Skeletal muscle satellite cell (primary cell): ENCODE measurements around the gene SMCHD1. TPM values are rescaled to one million over a fixed set of nuclear protein-coding genes. Genes with fewer than 3 reads are reported as not detected.

Source experiments
- H3K27me3 ChIP-seq: 2 replicates; pipeline ENCODE4 v1.7.0; 2013; ENCODE audit warnings: low read length; ENCODE audit not compliant: control insufficient read depth, insufficient read depth
- H3K36me3 ChIP-seq: 2 replicates; pipeline ENCODE4 v1.7.0; 2013; ENCODE audit warnings: mild to moderate bottlenecking, control low read depth, low read length; ENCODE audit not compliant: insufficient read depth
- H3K4me1 ChIP-seq: 2 replicates; pipeline ENCODE4 v1.7.0; 2013; ENCODE audit warnings: low read length; ENCODE audit not compliant: control insufficient read depth, insufficient read depth
- H3K4me2 ChIP-seq: 2 replicates; pipeline ENCODE4 v1.7.0; 2013; ENCODE audit warnings: mild to moderate bottlenecking, low read length
- H3K4me3 ChIP-seq: 2 replicates; pipeline ENCODE4 v1.7.0; 2013; ENCODE audit warnings: low read length
- H3K9ac ChIP-seq: 2 replicates; pipeline ENCODE4 v1.7.0; 2013; ENCODE audit warnings: mild to moderate bottlenecking, low read depth, low read length, moderate library complexity
- H3K9me3 ChIP-seq: replicated peaks from 2 replicates; pipeline ENCODE4 v1.7.0; 2013; ENCODE audit warnings: mild to moderate bottlenecking, control low read depth, low read length
- total RNA-seq: library from RNA; depleted of rRNA; stranded (reverse); fragments of >200 nt; gene quantifications from 2 replicates; pipeline ENCODE4 v1.2.3, GENCODE V29; 2012; rRNA removed

SMCHD1 gene
- 43.5 and 49.2 TPM in 2 replicates for total RNA-seq

DNA sequence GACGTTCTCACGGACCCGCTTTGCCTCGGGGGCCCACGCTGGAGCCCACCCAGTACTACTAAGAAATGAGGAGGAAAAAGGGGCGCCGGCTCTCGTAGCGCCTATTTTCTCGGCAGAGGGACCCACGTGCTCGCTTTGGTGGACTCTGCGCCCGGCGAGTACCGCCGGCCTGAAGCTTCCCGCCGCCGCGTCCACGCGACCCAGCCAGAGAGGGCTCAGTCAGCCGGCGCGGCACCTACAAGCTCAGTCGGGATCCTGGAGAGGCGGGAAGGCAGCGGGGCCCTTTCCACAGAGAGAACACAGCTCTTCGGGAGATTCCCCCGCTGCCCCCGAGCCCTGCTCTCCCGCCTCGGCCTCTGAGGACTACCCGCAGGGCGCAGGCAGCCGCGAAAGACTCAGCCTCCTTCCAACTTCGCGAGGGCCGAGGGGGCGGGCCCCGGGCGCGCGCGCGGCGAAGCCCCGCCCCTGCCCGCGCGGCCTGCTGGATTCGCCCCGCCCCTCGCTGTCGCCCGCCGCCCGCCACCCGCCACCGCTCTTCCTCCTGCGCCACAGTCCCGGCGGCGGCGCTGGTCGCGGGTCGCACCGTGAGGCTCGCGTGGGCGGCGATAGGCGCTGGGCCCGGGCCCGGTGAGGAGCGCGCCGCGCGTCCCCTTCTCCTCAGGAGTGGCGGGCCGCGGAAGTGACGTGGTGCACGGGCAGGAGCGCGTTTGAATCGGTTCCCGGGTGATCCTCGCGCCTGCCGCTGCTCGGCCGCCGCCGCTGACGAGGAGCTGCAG, at the start of gene SMCHD1:
TSS of gene SMCHD1 (plus strand) at position 549 of the 776 bp plus-strand sequence. CDS start 350 bp downstream, outside the sequence.
- peak within 1 kb of the TSS; percentile 87 for H3K4me2 ChIP-seq
- H3K9me3 ChIP-seq, result no peaks in the 10 kb centered on the region
- H3K27me3 ChIP-seq, result no peaks in the 10 kb centered on the region
- peaks cover 27% of the 10 kb centered on the region for H3K4me1 ChIP-seq
- peak within 1 kb of the TSS; percentile 90 for H3K4me3 ChIP-seq
- H3K36me3 ChIP-seq, result peaks cover 3% of the 10 kb centered on the region
- H3K9ac ChIP-seq, result peak within 1 kb of the TSS; percentile 91

DNA sequence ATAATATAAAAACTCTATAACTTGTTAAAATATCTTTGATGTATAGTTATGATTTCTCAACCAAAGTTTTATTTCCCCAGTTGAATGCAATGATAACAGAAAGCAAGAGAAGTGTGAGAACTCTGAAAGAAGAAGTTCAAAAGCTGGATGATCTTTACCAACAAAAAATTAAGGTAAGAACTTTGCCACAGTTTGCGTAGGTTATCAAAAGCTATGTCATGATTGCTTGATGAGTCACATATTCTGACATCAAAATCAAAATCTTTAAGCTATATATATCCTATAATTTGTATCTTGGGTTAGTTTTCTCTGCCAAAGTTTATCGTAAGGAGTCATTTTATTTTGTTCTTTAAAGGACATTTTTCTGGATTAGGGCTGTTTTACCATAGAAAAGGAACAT, 49.2 kb upstream of the SMCHD1 start:
- Histone ChIP-seq H3K27me3 (no peaks in the 10 kb centered on the region), H3K4me2 (peak overlapping the region; percentile 6), H3K9ac (peak overlapping the region; percentile 48), H3K4me1 (peaks cover 5% of the 10 kb centered on the region), H3K9me3 (no peaks in the 10 kb centered on the region), H3K4me3 (no peak overlapping the region), H3K36me3 (peaks cover 16% of the 10 kb centered on the region)

DNA sequence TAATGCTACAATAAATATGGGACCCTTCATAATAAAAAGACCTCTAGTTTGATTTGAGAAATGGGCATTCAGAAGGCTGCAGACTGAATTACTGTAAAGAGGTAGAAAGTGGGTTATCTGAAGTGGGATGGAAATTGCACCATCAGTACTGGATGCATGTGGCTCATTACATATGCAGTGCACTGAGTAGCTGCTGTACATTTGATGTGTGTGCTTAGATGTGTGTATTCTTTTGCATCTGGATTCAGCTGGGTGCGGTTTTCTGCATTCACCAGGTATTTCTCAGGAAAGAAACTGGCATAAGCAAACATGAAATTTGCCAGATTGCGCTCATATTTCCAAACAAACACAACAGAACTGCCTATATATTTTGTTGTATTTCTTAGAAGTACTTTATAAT, 45.9 kb upstream of the SMCHD1 start:
- no peak overlapping the region for H3K4me2 ChIP-seq
- H3K36me3 ChIP-seq, result peaks cover 16% of the 10 kb centered on the region
- peaks cover 5% of the 10 kb centered on the region for H3K4me1 ChIP-seq
- no peaks in the 10 kb centered on the region for H3K9me3 ChIP-seq
- H3K27me3 ChIP-seq, result no peaks in the 10 kb centered on the region
- H3K9ac ChIP-seq, result no peak overlapping the region
- no peak overlapping the region for H3K4me3 ChIP-seq

DNA sequence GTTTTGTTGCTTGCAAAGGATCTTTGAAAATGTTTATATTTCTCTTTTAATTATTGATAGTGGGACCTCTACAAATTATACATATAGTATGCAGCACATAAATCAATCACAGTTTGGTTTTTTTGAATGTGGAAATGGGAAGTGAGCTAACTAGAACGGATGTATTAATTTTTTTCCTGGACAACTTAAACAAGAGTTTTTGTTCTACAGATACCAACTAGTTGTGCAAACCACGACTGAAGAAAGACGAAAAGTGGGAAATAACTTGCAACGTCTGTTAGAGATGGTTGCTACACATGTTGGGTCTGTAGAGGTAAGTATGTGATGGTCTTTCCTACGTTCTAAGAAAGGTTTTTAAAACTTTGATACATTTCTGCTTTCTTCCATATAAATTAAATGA, 45.0 kb upstream of the SMCHD1 start:
- Histone ChIP-seq H3K4me3 (no peak overlapping the region), H3K27me3 (no peaks in the 10 kb centered on the region), H3K4me1 (peaks cover 3% of the 10 kb centered on the region), H3K36me3 (peaks cover 26% of the 10 kb centered on the region), H3K9me3 (no peaks in the 10 kb centered on the region), H3K4me2 (no peak overlapping the region), H3K9ac (no peak overlapping the region)

DNA sequence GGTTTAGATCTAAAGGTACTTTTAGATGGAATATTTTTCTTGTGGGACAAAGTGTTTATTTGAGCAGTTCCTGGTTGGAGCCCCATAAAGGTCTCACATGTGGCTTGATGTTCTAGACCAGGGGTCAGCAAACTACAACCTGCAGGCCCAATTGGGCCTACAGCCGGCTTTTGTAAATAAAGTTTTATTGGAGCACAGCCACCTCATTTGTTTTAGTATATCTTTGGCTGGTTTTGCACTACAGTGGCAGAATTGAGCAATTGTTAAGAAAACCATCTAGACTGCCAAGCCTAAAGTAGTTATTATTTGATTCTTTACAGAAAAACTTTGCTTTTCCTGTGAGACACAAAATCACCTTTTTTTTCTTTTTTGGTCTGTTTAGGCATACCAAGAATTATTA, 42.5 kb upstream of the SMCHD1 start:
- Histone ChIP-seq H3K9me3 (no peaks in the 10 kb centered on the region), H3K36me3 (peaks cover 26% of the 10 kb centered on the region), H3K4me1 (no peaks in the 10 kb centered on the region), H3K4me3 (no peak overlapping the region), H3K9ac (no peak overlapping the region), H3K4me2 (no peak overlapping the region), H3K27me3 (no peaks in the 10 kb centered on the region)

DNA sequence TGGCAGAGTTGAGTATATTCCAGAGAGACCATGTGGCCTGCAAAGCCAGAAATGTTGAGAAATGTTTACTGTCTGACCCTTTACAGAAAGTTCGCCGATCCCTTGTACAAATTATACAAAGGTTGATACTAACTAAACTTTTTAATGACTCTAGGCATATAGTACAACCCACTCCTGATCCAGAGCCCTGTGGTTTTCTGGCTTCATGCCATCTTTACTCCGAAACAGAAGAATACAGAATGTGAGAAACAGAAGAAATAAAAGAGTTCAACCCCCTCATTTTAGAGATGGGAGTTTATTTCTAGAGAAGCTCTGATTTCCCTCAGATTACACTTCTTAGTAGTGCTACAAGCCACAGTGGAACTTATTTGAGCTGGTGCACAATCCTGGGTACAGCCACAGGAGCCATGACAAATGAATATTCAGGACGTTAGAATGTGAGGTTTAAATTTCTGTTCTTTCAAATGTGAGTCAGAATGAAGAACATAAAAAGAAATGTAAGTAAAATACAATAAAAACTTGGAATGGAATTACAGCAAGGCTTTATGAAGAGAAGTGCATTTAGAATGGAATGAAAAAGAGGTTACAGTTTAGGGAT, 38.0 kb upstream of the SMCHD1 start:
- Histone ChIP-seq H3K36me3 (peaks cover 11% of the 10 kb centered on the region), H3K9me3 (no peaks in the 10 kb centered on the region), H3K27me3 (no peaks in the 10 kb centered on the region), H3K9ac (no peak overlapping the region), H3K4me1 (no peaks in the 10 kb centered on the region), H3K4me3 (no peak overlapping the region), H3K4me2 (no peak overlapping the region)

DNA sequence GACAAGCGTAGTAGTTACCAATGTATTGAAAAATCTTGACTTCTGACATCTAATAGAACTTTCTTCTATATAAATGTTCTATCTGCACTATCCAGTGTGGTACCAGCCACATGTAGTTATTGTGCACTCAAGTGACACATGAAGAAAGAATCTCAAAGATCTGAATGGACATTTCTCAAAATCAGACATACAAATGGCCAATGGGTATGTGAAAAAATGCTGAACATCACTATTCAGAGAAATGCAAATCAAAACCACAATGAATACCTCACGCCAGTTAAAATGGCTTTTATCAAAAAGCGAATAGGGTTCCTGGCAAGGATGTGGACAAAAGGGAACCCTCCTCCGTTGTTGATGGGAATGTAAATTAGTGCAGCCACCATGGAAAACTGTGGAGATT, 37.5 kb upstream of the SMCHD1 start:
- Histone ChIP-seq H3K4me3 (no peak overlapping the region), H3K9ac (no peak overlapping the region), H3K36me3 (peaks cover 11% of the 10 kb centered on the region), H3K4me2 (no peak overlapping the region), H3K9me3 (no peaks in the 10 kb centered on the region), H3K4me1 (no peaks in the 10 kb centered on the region), H3K27me3 (no peaks in the 10 kb centered on the region)

DNA sequence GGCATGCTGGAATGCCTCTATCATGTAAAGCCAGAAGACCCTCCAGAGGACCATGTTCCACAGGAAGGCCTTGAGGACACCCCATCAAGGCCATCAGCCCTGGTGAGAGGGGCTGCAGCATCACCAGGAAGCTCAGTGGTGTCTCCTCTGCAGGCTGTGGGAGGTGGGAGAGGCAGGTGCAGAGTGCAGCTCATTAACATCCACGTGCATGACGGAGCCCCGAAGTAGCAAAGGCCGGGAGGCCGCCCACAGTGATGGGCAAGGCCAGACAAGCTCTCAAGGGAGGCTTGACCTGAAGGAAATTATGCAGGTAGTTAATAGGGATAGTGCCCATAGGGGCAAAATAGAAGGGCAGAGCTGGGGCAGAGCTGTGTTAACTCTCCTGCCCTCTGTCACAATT, 30.3 kb upstream of the SMCHD1 start:
- Histone ChIP-seq H3K27me3 (no peaks in the 10 kb centered on the region), H3K9ac (no peak overlapping the region), H3K4me2 (no peak overlapping the region), H3K4me1 (peaks cover 6% of the 10 kb centered on the region), H3K9me3 (no peaks in the 10 kb centered on the region), H3K36me3 (no peaks in the 10 kb centered on the region), H3K4me3 (no peak overlapping the region)

DNA sequence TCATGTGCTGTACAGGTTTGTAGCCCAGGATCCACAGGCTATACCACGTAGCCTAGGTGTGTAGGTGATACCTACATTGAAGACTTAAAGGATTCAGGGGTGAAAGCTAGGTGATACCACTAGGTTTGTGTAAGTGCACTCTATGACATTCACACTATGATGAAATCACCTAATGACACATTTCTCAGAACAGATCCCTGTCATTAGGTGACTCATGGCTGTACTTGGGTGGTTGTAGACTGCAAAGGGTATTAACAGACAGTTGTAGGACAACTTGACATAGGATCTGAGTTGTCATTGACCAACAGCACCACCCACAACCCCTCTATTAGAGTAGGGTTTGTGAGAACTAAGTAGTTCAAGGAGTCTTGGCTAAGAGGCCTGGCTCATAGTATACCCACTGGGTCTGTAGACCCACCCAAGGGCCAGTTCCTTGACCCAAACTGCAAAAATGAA, 27.7 kb upstream of the SMCHD1 start:
- Histone ChIP-seq H3K4me2 (no peak overlapping the region), H3K9me3 (no peaks in the 10 kb centered on the region), H3K4me1 (peaks cover 6% of the 10 kb centered on the region), H3K36me3 (no peaks in the 10 kb centered on the region), H3K9ac (no peak overlapping the region), H3K27me3 (no peaks in the 10 kb centered on the region), H3K4me3 (no peak overlapping the region)

DNA sequence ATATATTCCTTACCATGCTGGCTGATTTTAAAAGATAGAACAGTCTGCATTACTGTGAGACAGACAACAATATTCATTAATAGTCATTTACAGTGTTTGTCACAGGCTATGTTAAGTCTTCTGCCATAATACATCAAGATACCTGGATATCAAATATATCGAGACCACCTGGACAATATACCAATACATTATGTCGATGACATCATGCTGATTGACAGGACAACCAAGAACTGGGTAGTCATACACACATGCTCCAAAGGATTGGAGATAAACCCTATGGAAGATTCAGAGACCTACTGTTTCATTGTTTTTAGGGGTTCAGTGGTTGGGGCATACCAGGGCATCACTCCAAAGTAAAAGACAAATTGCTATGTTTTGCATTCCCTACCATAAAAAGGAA, 26.5 kb upstream of the SMCHD1 start:
- H3K9me3 ChIP-seq, result no peaks in the 10 kb centered on the region

DNA sequence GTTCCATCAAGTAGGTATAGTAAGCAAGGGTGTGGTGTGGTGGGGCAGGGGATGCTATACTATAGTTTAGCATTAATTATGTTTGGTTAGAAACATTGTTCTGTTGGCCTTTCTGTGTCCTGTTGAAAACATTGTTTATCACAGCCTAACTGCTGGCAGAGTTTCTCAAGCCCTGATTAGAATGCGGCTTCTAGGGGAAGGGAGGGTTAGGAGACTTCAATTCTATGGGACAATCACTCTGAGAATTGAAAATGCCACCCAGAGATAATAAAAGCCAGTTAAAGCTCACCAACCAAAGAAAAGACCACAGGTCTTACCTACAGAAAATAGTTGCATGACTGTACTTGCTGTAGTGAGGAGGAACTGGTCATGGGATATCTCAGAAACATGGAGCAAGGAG, 19.9 kb upstream of the SMCHD1 start:
- Histone ChIP-seq H3K4me3 (no peak overlapping the region), H3K4me1 (peaks cover 14% of the 10 kb centered on the region), H3K9ac (no peak overlapping the region), H3K36me3 (no peaks in the 10 kb centered on the region), H3K9me3 (no peaks in the 10 kb centered on the region), H3K27me3 (no peaks in the 10 kb centered on the region), H3K4me2 (no peak overlapping the region)

More for the DNA sequence above, 26.5 kb upstream of the SMCHD1 start:
- H3K27me3 ChIP-seq, result no peaks in the 10 kb centered on the region
- no peaks in the 10 kb centered on the region for H3K36me3 ChIP-seq
- H3K9ac ChIP-seq, result no peak overlapping the region
- no peak overlapping the region for H3K4me3 ChIP-seq
- H3K4me2 ChIP-seq, result no peak overlapping the region
- peaks cover 6% of the 10 kb centered on the region for H3K4me1 ChIP-seq
